PC-3 (cell line): ENCODE measurements around the gene SUPT6H. TPM values are rescaled to one million over a fixed set of nuclear protein-coding genes. Genes with fewer than 3 reads are reported as not detected.
"Not testable (repeated sequence)": the region's sequence is repeated elsewhere in the genome, so short reads cannot be mapped to it uniquely, and the experiment has no call there.

Experiments
- ATAC-seq: fragments of 200-7000 bp; cut with Tn5 transposase; 2 replicates; pipeline ENCODE4 v1.9.1; 2020; ENCODE audit warnings: mild to moderate bottlenecking, moderate library complexity
- BruUV-seq: library from RNA; stranded (reverse); fragments of 400-500 nt; replicated peaks from 2 replicates; lab custom pipeline; 2021; lab: Mats Ljungman, UMichigan
- CTCF ChIA-PET: fragments of 300-600 bp; sonication (Branson Sonifier 250); formaldehyde crosslinking; loops from one replicate; lab custom pipeline; 2022; ENCODE audit warnings: antibody characterized with exemption; lab: Charles Lee
- POLR2A ChIA-PET: fragments of 300-600 bp; sonication (Branson Sonifier 250); formaldehyde crosslinking; loops from one replicate; lab custom pipeline; 2022; ENCODE audit warnings: antibody characterized with exemption; ENCODE audit not compliant: unreplicated experiment; lab: Charles Lee
- DNase-seq: peaks from one replicate; pipeline ENCODE4 v3.0.0-alpha.2; 2015
- H2AFZ ChIP-seq: fragments of 300-600 bp; sonication (generic); 2 replicates; pipeline ENCODE4 v1.6.0; 2016; ENCODE audit warnings: antibody characterized with exemption, low read length
- H3F3A ChIP-seq: fragments of 300-600 bp; sonication (generic); one replicate; pipeline ENCODE4 v1.6.0; 2017; ENCODE audit warnings: antibody characterized with exemption, low read length, control low read depth, mild to moderate bottlenecking; ENCODE audit not compliant: unreplicated experiment
- H3K27ac ChIP-seq: fragments of 300-600 bp; sonication (generic); 2 replicates; pipeline ENCODE4 v1.5.1; 2016; ENCODE audit warnings: mild to moderate bottlenecking, low read length
- H3K27me3 ChIP-seq: fragments of 300-600 bp; sonication (generic); 2 replicates; pipeline ENCODE4 v1.6.1; 2016; ENCODE audit warnings: low read length, mixed read lengths
- H3K36me3 ChIP-seq: fragments of 300-600 bp; sonication (generic); 2 replicates; pipeline ENCODE4 v1.6.1; 2016; ENCODE audit warnings: low read depth, mixed run types, low read length, mixed read lengths
- H3K4me1 ChIP-seq: fragments of 300-600 bp; sonication (generic); 2 replicates; pipeline ENCODE4 v1.5.1; 2016; ENCODE audit warnings: low read length; ENCODE audit not compliant: insufficient read depth
- H3K4me2 ChIP-seq: fragments of 300-600 bp; sonication (generic); 2 replicates; pipeline ENCODE4 v1.6.0; 2016; ENCODE audit warnings: low read length
- H3K4me3 ChIP-seq: fragments of 300-600 bp; sonication (generic); 2 replicates; pipeline ENCODE4 v1.5.1; 2016; ENCODE audit warnings: mild to moderate bottlenecking, low read length, mixed read lengths
- H3K79me2 ChIP-seq: fragments of 300-600 bp; sonication (generic); 2 replicates; pipeline ENCODE4 v1.6.1; 2017; ENCODE audit warnings: low read length, mixed read lengths
- H3K9ac ChIP-seq: fragments of 300-600 bp; sonication (generic); 2 replicates; pipeline ENCODE4 v1.6.0; 2016; ENCODE audit warnings: mild to moderate bottlenecking, low read length
- H3K9me2 ChIP-seq: fragments of 300-600 bp; sonication (generic); replicated peaks from 2 replicates; pipeline ENCODE4 v1.6.1; 2016; ENCODE audit warnings: mixed run types, low read length, mixed read lengths
- H3K9me3 ChIP-seq: fragments of 300-600 bp; sonication (generic); 2 replicates; pipeline ENCODE4 v1.6.1; 2016; ENCODE audit warnings: low read length, mixed read lengths
- H4K20me1 ChIP-seq: fragments of 300-600 bp; sonication (generic); 2 replicates; pipeline ENCODE4 v1.6.1; 2016; ENCODE audit warnings: low read length, mixed read lengths
- EZH2 ChIP-seq: fragments of 300-600 bp; sonication (generic); IDR thresholded peaks from one replicate; pipeline ENCODE4 v1.6.1; 2017; ENCODE audit warnings: antibody characterized with exemption, mild to moderate bottlenecking, low read length; ENCODE audit not compliant: unreplicated experiment
- EZH2phosphoT487 ChIP-seq: fragments of 300-600 bp; sonication (generic); IDR thresholded peaks from 2 replicates; pipeline ENCODE4 v1.6.1; 2018; ENCODE audit warnings: mild to moderate bottlenecking, antibody characterized with exemption, low read length, borderline replicate concordance
- intact Hi-C: fragments of 100-400 bp; cut with micrococcal nuclease; formaldehyde crosslinking; loops from 2 replicates; pipeline ENCODE4 v1.9.0; 2023
- total RNA-seq: library from RNA; depleted of rRNA; stranded (reverse); fragments of >200 nt; gene quantifications from 2 replicates; pipeline ENCODE4 v1.2.3, GENCODE V29; 2014
- TF ChIP-seq, protein P1 (sequence below): fragments of 300-600 bp; sonication (generic); conservative IDR thresholded peaks from 2 replicates; pipeline ENCODE4 v1.5.1; 2017; ENCODE audit warnings: antibody characterized with exemption, low read depth, mild to moderate bottlenecking, low read length

The SUPT6H gene
- total RNA-seq, 1 experiment from 2014 or later = 32.2 TPM

DNA sequence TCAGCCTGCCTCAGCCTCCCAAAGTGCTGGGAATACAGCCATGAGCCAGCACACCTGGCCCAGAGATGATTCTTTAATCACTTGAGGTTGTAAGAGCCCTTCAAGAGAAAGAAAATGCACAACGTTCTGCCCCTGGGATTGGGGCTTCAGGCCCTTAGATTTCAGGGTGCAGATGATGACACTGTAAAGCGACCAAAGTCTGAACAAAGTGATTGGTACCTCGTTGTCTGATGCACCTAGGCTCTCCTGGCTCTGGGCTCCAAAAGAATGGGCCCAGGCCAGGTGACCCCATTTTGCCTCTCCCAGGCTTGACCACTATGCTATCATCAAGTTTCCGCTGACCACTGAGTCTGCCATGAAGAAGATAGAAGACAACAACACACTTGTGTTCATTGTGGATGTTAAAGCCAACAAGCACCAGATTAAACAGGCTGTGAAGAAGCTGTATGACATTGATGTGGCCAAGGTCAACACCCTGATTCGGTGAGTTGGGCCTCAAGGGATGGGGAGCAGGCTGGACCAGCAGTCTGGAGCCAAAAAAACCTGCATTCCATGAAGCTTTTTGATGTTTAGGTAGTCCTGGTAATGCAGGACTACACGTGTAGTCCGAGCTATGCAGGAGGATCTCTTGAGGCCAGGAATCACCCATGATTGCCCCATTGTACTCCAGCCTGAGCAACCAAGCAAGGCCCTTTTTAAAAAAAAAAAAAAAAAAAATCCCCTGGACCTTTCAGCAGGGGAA, 60.6 kb downstream of the SUPT6H start:
- intact Hi-C loops = loop anchor here (10.0 kb wide), 1 partner anchor 182 kb away; the partner anchor contains the start of gene DHRS13
- Histone ChIP-seq H3F3A (peaks cover 12% of the 10 kb centered on the region), H3K9me3 (no peaks in the 10 kb centered on the region), H3K4me3 (peak overlapping the region; percentile 93), H3K4me1 (peaks cover 39% of the 10 kb centered on the region), H3K9me2 (no peaks in the 10 kb centered on the region), H2AFZ (no peak overlapping the region), H3K27ac (no peak overlapping the region), H3K36me3 (peaks cover 43% of the 10 kb centered on the region), H3K9ac (no peak overlapping the region), H3K27me3 (no peaks in the 10 kb centered on the region), H4K20me1 (peaks cover 32% of the 10 kb centered on the region), H3K79me2 (peaks cover 38% of the 10 kb centered on the region), H3K4me2 (peak overlapping the region; percentile 96)
- TF ChIP-seq EZH2phosphoT487 = no peak
- TF ChIP-seq, protein P1, sequence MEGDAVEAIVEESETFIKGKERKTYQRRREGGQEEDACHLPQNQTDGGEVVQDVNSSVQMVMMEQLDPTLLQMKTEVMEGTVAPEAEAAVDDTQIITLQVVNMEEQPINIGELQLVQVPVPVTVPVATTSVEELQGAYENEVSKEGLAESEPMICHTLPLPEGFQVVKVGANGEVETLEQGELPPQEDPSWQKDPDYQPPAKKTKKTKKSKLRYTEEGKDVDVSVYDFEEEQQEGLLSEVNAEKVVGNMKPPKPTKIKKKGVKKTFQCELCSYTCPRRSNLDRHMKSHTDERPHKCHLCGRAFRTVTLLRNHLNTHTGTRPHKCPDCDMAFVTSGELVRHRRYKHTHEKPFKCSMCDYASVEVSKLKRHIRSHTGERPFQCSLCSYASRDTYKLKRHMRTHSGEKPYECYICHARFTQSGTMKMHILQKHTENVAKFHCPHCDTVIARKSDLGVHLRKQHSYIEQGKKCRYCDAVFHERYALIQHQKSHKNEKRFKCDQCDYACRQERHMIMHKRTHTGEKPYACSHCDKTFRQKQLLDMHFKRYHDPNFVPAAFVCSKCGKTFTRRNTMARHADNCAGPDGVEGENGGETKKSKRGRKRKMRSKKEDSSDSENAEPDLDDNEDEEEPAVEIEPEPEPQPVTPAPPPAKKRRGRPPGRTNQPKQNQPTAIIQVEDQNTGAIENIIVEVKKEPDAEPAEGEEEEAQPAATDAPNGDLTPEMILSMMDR = no peak
- no peak for TF ChIP-seq EZH2
- POLR2A ChIA-PET = interaction anchor here (0.6 kb wide), 1 partner anchor 182 kb away, joined by 3 read pairs; no protein-coding TSS in a partner anchor
- no peak for ATAC-seq
- no peak for DNase-seq
- CTCF ChIA-PET = no interaction called here
- no TSS peak for BruUV-seq

- ATAC-seq = no peak
- Histone ChIP-seq H3K4me2 (peak overlapping the region; percentile 96), H3K9ac (no peak overlapping the region), H3K9me2 (no peaks in the 10 kb centered on the region), H2AFZ (no peak overlapping the region), H3K27ac (no peak overlapping the region), H3K4me3 (peak overlapping the region; percentile 93; the same call in 1 of the 2 replicates), H4K20me1 (peaks cover 32% of the 10 kb centered on the region), H3F3A (peaks cover 12% of the 10 kb centered on the region), H3K27me3 (no peaks in the 10 kb centered on the region), H3K36me3 (peaks cover 43% of the 10 kb centered on the region), H3K79me2 (peaks cover 38% of the 10 kb centered on the region), H3K9me3 (no peaks in the 10 kb centered on the region), H3K4me1 (peaks cover 38% of the 10 kb centered on the region)
- BruUV-seq = no TSS peak
- ChIA-PET POLR2A (no interaction called here), CTCF (no interaction called here)
- TF ChIP-seq EZH2phosphoT487 (no peak), EZH2 (no peak)
- TF ChIP-seq, protein P1 = no peak
- intact Hi-C loops = loop anchor here (10.0 kb wide), 1 partner anchor 182 kb away; the partner anchor contains the start of gene DHRS13
- no peak for DNase-seq
These were observed 61.3 kb downstream of the SUPT6H start for GRCh38 chr17:28723159-28723835.

- H3K9me2 ChIP-seq = not testable (repeated sequence)
These were observed 62.0 kb downstream of the SUPT6H start for GRCh38 chr17:28723836-28724499.

More at GRCh38 chr17:28723836-28724499, 62.0 kb downstream of the SUPT6H start:
- H4K20me1 ChIP-seq = peaks cover 32% of the 10 kb centered on the region
- intact Hi-C loops = loop anchor here (10.0 kb wide), 1 partner anchor 181 kb away; the partner anchor contains the start of gene DHRS13
- H3K36me3 ChIP-seq = peaks cover 43% of the 10 kb centered on the region
- H3K27ac ChIP-seq, POLR2A ChIA-PET, H3K27me3 ChIP-seq, H3K9ac ChIP-seq, DNase-seq, BruUV-seq, CTCF ChIA-PET, H2AFZ ChIP-seq, H3K9me3 ChIP-seq, ATAC-seq: not testable (repeated sequence)
- H3F3A ChIP-seq = peaks cover 12% of the 10 kb centered on the region
- peaks cover 38% of the 10 kb centered on the region for H3K79me2 ChIP-seq
- H3K4me1 ChIP-seq = peaks cover 33% of the 10 kb centered on the region
- H3K4me2 ChIP-seq = peak overlapping the region; percentile 96
- H3K4me3 ChIP-seq = peak overlapping the region; percentile 40; the same call in 1 of the 2 replicates
